Measurements from ENCODE around the gene ASTN2. TPM values are rescaled to one million over a fixed set of nuclear protein-coding genes. Genes with fewer than 3 reads are reported as not detected.

Gene ASTN2
- total and polyA plus RNA-seq, 4 donors = 0.57 to 2.9 (median 1.4) TPM

DNA sequence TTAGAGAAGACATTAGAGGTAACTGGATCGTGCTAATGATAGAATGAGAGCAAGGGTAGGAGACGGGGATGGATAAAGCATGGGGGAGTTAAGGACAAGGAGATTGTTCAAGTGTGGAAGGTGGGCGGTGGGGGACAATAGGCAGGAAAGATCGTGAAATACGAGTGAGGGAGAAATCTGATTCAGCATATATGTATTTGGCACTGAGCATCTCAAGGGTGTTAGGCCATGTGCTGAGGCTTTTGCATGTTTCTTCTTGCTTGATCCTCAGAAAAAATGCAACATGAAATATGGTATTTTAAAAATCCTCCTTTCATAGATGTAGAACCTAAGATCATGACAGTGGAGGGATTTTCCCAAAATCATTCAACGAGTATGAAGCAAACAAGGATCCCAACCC is 1020.8 kb downstream of the ASTN2 start:
- WGBS = 97% methylated on average over 6 of the region's 6 CpGs
- no peaks in the 10 kb centered on the region for H3K4me1 ChIP-seq (ENCODE audit: control insufficient read depth in 4 of 4, insufficient read depth in 4 of 4, low read length in 3 of 4)
- TF ChIP-seq ZBTB33 (IDR thresholded peaks at IDR 0.05) (no peak), JUND (IDR thresholded peaks at IDR 0.05) (no peak), NR2F2 (IDR thresholded peaks at IDR 0.05) (no peak), HNF4A (conservative IDR thresholded peaks at IDR 0.05) (no peak), EGR1 (IDR thresholded peaks at IDR 0.05; ENCODE audit: low read depth in 2 of 2) (no peak), TAF1 (conservative IDR thresholded peaks at IDR 0.05) (no peak)

DNA sequence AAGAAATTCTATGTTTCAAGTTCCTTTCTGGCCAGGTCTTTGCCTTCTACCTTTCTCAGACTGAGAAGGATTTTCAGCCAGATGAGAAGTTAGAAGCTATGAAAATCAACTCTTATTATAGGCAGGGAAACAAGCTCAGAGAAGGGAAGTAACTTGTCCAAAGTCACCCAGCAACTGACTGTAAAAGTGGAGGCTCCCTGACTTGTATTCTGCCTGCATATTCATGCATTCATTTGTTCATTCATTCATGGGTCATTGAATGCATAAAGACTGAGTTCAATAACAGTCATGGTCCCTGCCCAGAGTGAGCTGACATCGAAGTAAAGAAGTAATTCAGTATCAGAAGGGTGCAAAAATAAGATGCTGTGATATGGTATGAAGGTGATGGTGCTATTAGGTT is 1021.7 kb downstream of the ASTN2 start:
- 89% methylated on average over 1 of the region's 1 CpG for WGBS
- no peak overlapping the region for H3K27ac ChIP-seq (ENCODE audit: low read depth in 1 of 2, low read length in 2 of 2)

More for the DNA sequence above, 1020.8 kb downstream of the ASTN2 start:
- H3K36me3 ChIP-seq (ENCODE audit: control insufficient read depth in 4 of 4, insufficient read depth in 3 of 4, low read depth in 1 of 4, low read length in 3 of 4) = no peaks in the 10 kb centered on the region
- no peak overlapping the region for H3K27ac ChIP-seq (ENCODE audit: low read depth in 1 of 2, low read length in 2 of 2)
- no peak overlapping the region for H3K4me3 ChIP-seq (ENCODE audit: low read depth in 1 of 3, low read length in 3 of 3)
- no peak for DNase-seq (ENCODE audit: low spot score)
- H3K9me3 ChIP-seq (ENCODE audit: control insufficient read depth in 4 of 4, low read length in 3 of 4) = no peaks in the 10 kb centered on the region
- H3K27me3 ChIP-seq (ENCODE audit: control insufficient read depth in 4 of 4, insufficient read depth in 4 of 4, low read length in 3 of 4) = no peaks in the 10 kb centered on the region
- no peak overlapping the region for H3K9ac ChIP-seq (ENCODE audit: low read depth in 1 of 2, low read length in 2 of 2)

DNA sequence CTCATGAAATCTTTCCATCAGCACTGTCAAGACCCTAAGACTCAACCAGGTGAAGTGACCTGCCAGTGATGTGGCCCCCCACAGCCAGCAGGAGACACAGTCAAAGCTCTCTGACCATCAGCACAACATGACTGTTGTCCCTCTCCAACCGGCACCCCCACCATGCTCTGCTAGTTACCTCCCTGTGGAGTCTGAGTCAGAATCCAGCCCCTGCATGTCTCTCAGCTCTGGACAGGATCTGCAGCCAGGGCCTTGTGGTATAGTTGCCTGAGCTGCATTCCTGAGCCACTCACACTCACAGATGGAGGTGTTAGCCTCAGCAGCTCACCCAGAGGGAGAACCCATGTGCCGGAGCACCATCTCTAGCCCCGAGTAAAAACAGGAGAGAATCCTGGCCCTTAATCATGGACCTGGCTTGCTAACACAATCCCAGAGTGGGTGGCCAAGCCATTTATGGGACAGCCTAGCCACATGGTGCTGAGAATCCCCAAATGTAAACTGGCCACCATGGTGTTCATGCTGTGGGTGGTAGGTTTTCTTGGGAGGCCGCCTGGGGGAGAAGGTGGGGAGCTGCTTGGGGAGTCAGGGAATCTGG is 1023.5 kb downstream of the ASTN2 start:
- WGBS = 96% methylated on average over 4 of the region's 4 CpGs
- H3K27me3 ChIP-seq (ENCODE audit: control insufficient read depth in 4 of 4, insufficient read depth in 4 of 4, low read length in 3 of 4) = no peaks in the 10 kb centered on the region
- TF ChIP-seq YY1 (IDR thresholded peaks at IDR 0.05) (no peak), JUND (IDR thresholded peaks at IDR 0.05) (no peak), FOXA1 (IDR thresholded peaks at IDR 0.05) (no peak), EGR1 (IDR thresholded peaks at IDR 0.05; ENCODE audit: low read depth in 2 of 2) (no peak), FOXA2 (IDR thresholded peaks at IDR 0.05) (no peak), ATF3 (IDR thresholded peaks at IDR 0.05) (no peak), GABPA (IDR thresholded peaks at IDR 0.05 in 1 of 2, conservative IDR thresholded peaks at IDR 0.05 in 1 of 2) (no peak), ZBTB33 (IDR thresholded peaks at IDR 0.05) (no peak)
- TF ChIP-seq, protein P1, sequence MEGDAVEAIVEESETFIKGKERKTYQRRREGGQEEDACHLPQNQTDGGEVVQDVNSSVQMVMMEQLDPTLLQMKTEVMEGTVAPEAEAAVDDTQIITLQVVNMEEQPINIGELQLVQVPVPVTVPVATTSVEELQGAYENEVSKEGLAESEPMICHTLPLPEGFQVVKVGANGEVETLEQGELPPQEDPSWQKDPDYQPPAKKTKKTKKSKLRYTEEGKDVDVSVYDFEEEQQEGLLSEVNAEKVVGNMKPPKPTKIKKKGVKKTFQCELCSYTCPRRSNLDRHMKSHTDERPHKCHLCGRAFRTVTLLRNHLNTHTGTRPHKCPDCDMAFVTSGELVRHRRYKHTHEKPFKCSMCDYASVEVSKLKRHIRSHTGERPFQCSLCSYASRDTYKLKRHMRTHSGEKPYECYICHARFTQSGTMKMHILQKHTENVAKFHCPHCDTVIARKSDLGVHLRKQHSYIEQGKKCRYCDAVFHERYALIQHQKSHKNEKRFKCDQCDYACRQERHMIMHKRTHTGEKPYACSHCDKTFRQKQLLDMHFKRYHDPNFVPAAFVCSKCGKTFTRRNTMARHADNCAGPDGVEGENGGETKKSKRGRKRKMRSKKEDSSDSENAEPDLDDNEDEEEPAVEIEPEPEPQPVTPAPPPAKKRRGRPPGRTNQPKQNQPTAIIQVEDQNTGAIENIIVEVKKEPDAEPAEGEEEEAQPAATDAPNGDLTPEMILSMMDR (IDR thresholded peaks at IDR 0.05; ENCODE audit: low read depth, low read length, missing input control) = no peak

More for the DNA sequence above, 1021.7 kb downstream of the ASTN2 start:
- no peak overlapping the region for H3K9ac ChIP-seq (ENCODE audit: low read depth in 1 of 2, low read length in 2 of 2)
- no peak for DNase-seq (ENCODE audit: low spot score)
- H3K4me3 ChIP-seq (ENCODE audit: low read depth in 1 of 3, low read length in 3 of 3) = no peak overlapping the region
- no peaks in the 10 kb centered on the region for H3K4me1 ChIP-seq (ENCODE audit: control insufficient read depth in 4 of 4, insufficient read depth in 4 of 4, low read length in 3 of 4)
- TF ChIP-seq, protein P1 (IDR thresholded peaks at IDR 0.05; ENCODE audit: low read depth, low read length, missing input control) = no peak
- TF ChIP-seq RXRA (IDR thresholded peaks at IDR 0.05) (no peak), YY1 (IDR thresholded peaks at IDR 0.05) (no peak), HNF4G (IDR thresholded peaks at IDR 0.05) (no peak), EGR1 (IDR thresholded peaks at IDR 0.05; ENCODE audit: low read depth in 2 of 2) (no peak), SP1 (IDR thresholded peaks at IDR 0.05) (no peak), FOXA1 (IDR thresholded peaks at IDR 0.05) (no peak), FOXA2 (IDR thresholded peaks at IDR 0.05) (no peak)
- TF ChIP-seq, protein P2, sequence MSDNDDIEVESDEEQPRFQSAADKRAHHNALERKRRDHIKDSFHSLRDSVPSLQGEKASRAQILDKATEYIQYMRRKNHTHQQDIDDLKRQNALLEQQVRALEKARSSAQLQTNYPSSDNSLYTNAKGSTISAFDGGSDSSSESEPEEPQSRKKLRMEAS (IDR thresholded peaks at IDR 0.05) = no peak
- no peaks in the 10 kb centered on the region for H3K27me3 ChIP-seq (ENCODE audit: control insufficient read depth in 4 of 4, insufficient read depth in 4 of 4, low read length in 3 of 4)
- no peaks in the 10 kb centered on the region for H3K9me3 ChIP-seq (ENCODE audit: control insufficient read depth in 4 of 4, low read length in 3 of 4)
- H3K36me3 ChIP-seq (ENCODE audit: control insufficient read depth in 4 of 4, insufficient read depth in 3 of 4, low read depth in 1 of 4, low read length in 3 of 4) = no peaks in the 10 kb centered on the region

More for the DNA sequence above, 1023.5 kb downstream of the ASTN2 start:
- Histone ChIP-seq H3K9ac (ENCODE audit: low read depth in 1 of 2, low read length in 2 of 2) (no peak overlapping the region), H3K9me3 (ENCODE audit: control insufficient read depth in 4 of 4, low read length in 3 of 4) (no peaks in the 10 kb centered on the region), H3K4me1 (ENCODE audit: control insufficient read depth in 4 of 4, insufficient read depth in 4 of 4, low read length in 3 of 4) (no peaks in the 10 kb centered on the region), H3K27ac (ENCODE audit: low read depth in 1 of 2, low read length in 2 of 2) (no peak overlapping the region), H3K4me3 (ENCODE audit: low read depth in 1 of 3, low read length in 3 of 3) (no peak overlapping the region), H3K36me3 (ENCODE audit: control insufficient read depth in 4 of 4, insufficient read depth in 3 of 4, low read depth in 1 of 4, low read length in 3 of 4) (no peaks in the 10 kb centered on the region)
- no peak for DNase-seq (ENCODE audit: low spot score)

Data from liver (tissue), 9 donors.